H9 (cell line): ENCODE results near the gene RNF157. TPM values are rescaled to one million over a fixed set of nuclear protein-coding genes. Genes with fewer than 3 reads are reported as not detected.

ENCODE experiments used
- DNase-seq: peaks from one replicate; pipeline ENCODE4 v3.0.0-alpha.2; 2017
- H2AFZ ChIP-seq: one replicate; pipeline ENCODE4 v1.6.1; 2013; ENCODE audit warnings: mild to moderate bottlenecking, low read length, control low read depth, moderate library complexity
- H2AK5ac ChIP-seq: 2 replicates; pipeline ENCODE4 v1.6.1; 2013; ENCODE audit warnings: low read length, control low read depth, mixed read lengths; ENCODE audit not compliant: insufficient read length
- H2BK120ac ChIP-seq: one replicate; pipeline ENCODE4 v1.6.1; 2013; ENCODE audit warnings: low read depth, mild to moderate bottlenecking, low read length, control low read depth, inconsistent platforms; ENCODE audit not compliant: poor library complexity, severe bottlenecking
- H2BK12ac ChIP-seq: 2 replicates; pipeline ENCODE4 v1.6.1; 2013; ENCODE audit warnings: low read length, control low read depth, mixed read lengths, low read depth; ENCODE audit not compliant: insufficient read length
- H2BK15ac ChIP-seq: 2 replicates; pipeline ENCODE4 v1.6.1; 2013; ENCODE audit warnings: low read depth, low read length, control low read depth
- H2BK20ac ChIP-seq: one replicate; pipeline ENCODE4 v1.6.1; 2013; ENCODE audit warnings: low read depth, mild to moderate bottlenecking, low read length, control low read depth, inconsistent platforms; ENCODE audit not compliant: poor library complexity, severe bottlenecking
- H2BK5ac ChIP-seq: 2 replicates; pipeline ENCODE4 v1.6.1; 2013; ENCODE audit warnings: low read length, control low read depth, mixed read lengths; ENCODE audit not compliant: insufficient read length
- H3K14ac ChIP-seq: 2 replicates; pipeline ENCODE4 v1.6.1; 2013; ENCODE audit warnings: low read length, control low read depth; ENCODE audit not compliant: insufficient read depth
- H3K18ac ChIP-seq: 2 replicates; pipeline ENCODE4 v1.6.1; 2013; ENCODE audit warnings: low read depth, mild to moderate bottlenecking, mixed read lengths, low read length, control low read depth; ENCODE audit not compliant: insufficient read length
- H3K23ac ChIP-seq: 2 replicates; pipeline ENCODE4 v1.6.1; 2013; ENCODE audit warnings: low read length, control low read depth, mixed read lengths, low read depth; ENCODE audit not compliant: insufficient read length
- H3K23me2 ChIP-seq: 2 replicates; pipeline ENCODE4 v1.6.1; 2013; ENCODE audit warnings: low read depth, mild to moderate bottlenecking, mixed read lengths, low read length, control low read depth; ENCODE audit not compliant: insufficient read length, poor library complexity, severe bottlenecking
- H3K27ac ChIP-seq: 2 replicates; pipeline ENCODE4 v1.5.1; 2013; ENCODE audit warnings: low read length, control low read depth, mixed read lengths, low read depth; ENCODE audit not compliant: insufficient read length
- H3K27me3 ChIP-seq: 2 replicates; pipeline ENCODE4 v1.6.1; 2013; ENCODE audit warnings: low read length, control low read depth, inconsistent platforms; ENCODE audit not compliant: insufficient read depth
- H3K4ac ChIP-seq: 2 replicates; pipeline ENCODE4 v1.6.1; 2013; ENCODE audit warnings: low read depth, mild to moderate bottlenecking, control low read depth, inconsistent platforms, low read length, moderate library complexity
- H3K4me1 ChIP-seq: 2 replicates; pipeline ENCODE4 v1.6.1; 2013; ENCODE audit warnings: low read length, control low read depth, inconsistent platforms; ENCODE audit not compliant: insufficient read depth
- H3K4me2 ChIP-seq: 2 replicates; pipeline ENCODE4 v1.6.1; 2013; ENCODE audit warnings: low read length, control low read depth, mixed read lengths; ENCODE audit not compliant: insufficient read length, insufficient read depth
- H3K56ac ChIP-seq: 2 replicates; pipeline ENCODE4 v1.6.1; 2013; ENCODE audit warnings: low read depth, mild to moderate bottlenecking, mixed read lengths, low read length, control low read depth; ENCODE audit not compliant: insufficient read length
- H3K79me1 ChIP-seq: 2 replicates; pipeline ENCODE4 v1.6.1; 2013; ENCODE audit warnings: low read depth, mild to moderate bottlenecking, moderate library complexity, low read length, control low read depth, inconsistent platforms; ENCODE audit not compliant: insufficient read depth, poor library complexity, severe bottlenecking
- H3K79me2 ChIP-seq: 2 replicates; pipeline ENCODE4 v1.6.1; 2013; ENCODE audit warnings: low read length, control low read depth, inconsistent platforms; ENCODE audit not compliant: insufficient read depth
- H3K9ac ChIP-seq: 2 replicates; pipeline ENCODE4 v1.6.1; 2013; ENCODE audit warnings: low read length, control low read depth, mixed read lengths; ENCODE audit not compliant: insufficient read length; ENCODE audit errors: extremely low read depth
- H3K9me3 ChIP-seq: one replicate; pipeline ENCODE4 v1.6.1; 2013; ENCODE audit warnings: low read depth, low read length, inconsistent platforms; ENCODE audit not compliant: control insufficient read depth
- H3T11ph ChIP-seq: one replicate; pipeline ENCODE4 v1.6.1; 2013; ENCODE audit warnings: mild to moderate bottlenecking, low read length, control low read depth, inconsistent platforms
- H4K20me1 ChIP-seq: one replicate; pipeline ENCODE4 v1.6.1; 2013; ENCODE audit not compliant: control insufficient read depth, insufficient read length, insufficient read depth
- H4K5ac ChIP-seq: 2 replicates; pipeline ENCODE4 v1.6.1; 2013; ENCODE audit warnings: low read depth, mild to moderate bottlenecking, mixed read lengths, low read length, control low read depth; ENCODE audit not compliant: insufficient read length
- H4K8ac ChIP-seq: replicated peaks from 2 replicates; pipeline ENCODE4 v1.6.1; 2013; ENCODE audit warnings: low read length, control low read depth, mixed read lengths, low read depth; ENCODE audit not compliant: insufficient read length
- H4K91ac ChIP-seq: 2 replicates; pipeline ENCODE4 v1.6.1; 2013; ENCODE audit warnings: low read depth, mild to moderate bottlenecking, moderate library complexity, mixed read lengths, low read length, control low read depth; ENCODE audit not compliant: insufficient read length
- H3K27ac Mint-ChIP-seq, 3 experiments: 2 replicates in 2 of 3; 3 replicates in 1 of 3; pipeline ENCODE4 v1.8.0; 2020 to 2021; ENCODE audit warnings: mixed read lengths in 3 of 3, mild to moderate bottlenecking in 1 of 3, moderate library complexity in 1 of 3
- H3K27me3 Mint-ChIP-seq: 2 replicates; pipeline ENCODE4 v1.8.0; 2021; ENCODE audit warnings: low read depth, mild to moderate bottlenecking, moderate library complexity, mixed read lengths
- H3K36me3 Mint-ChIP-seq, 3 experiments: 2 replicates in 2 of 3; 3 replicates in 1 of 3; pipeline ENCODE4 v1.8.0; 2020 to 2021; ENCODE audit warnings: low read depth in 3 of 3, mixed read lengths in 3 of 3; ENCODE audit not compliant: insufficient read depth in 1 of 3
- H3K4me1 Mint-ChIP-seq, 2 experiments: 2 replicates each; pipeline ENCODE4 v1.8.0; 2020; ENCODE audit warnings: mixed read lengths in 2 of 2
- H3K4me3 Mint-ChIP-seq, 2 experiments: 2 replicates in 1 of 2; 3 replicates in 1 of 2; pipeline ENCODE4 v1.8.0; 2020 to 2021; ENCODE audit warnings: mild to moderate bottlenecking in 2 of 2, mixed read lengths in 2 of 2, moderate library complexity in 1 of 2
- H3K9me3 Mint-ChIP-seq, 2 experiments: 2 replicates in 1 of 2; 3 replicates in 1 of 2; pipeline ENCODE4 v1.8.0; 2020; ENCODE audit warnings: mild to moderate bottlenecking in 2 of 2, mixed read lengths in 2 of 2, moderate library complexity in 1 of 2
- CTCF ChIP-seq: fragments of 200-600 bp; sonication (generic); conservative IDR thresholded peaks from 3 replicates; pipeline ENCODE4 v1.8.0; 2021; ENCODE audit warnings: antibody characterized with exemption, mild to moderate bottlenecking
- WGBS: extraction: QIAGEN DNeasy Blood & Tissue Kit; methylation state at CpG from one replicate; pipeline ENCODE4 v1.1.7; 2013; ENCODE audit warnings: missing lambda C conversion rate, low lambda C conversion rate, mixed read lengths; ENCODE audit not compliant: insufficient read length; ENCODE audit errors: extremely low coverage; 5-methylcytosine and 5-hydroxymethylcytosine counted together
- total RNA-seq: library from RNA; stranded (reverse); gene quantifications from 2 replicates; pipeline ENCODE4 v1.2.1, GENCODE V29; 2021

The RNF157 gene
- total RNA-seq, 1 experiment from 2014 or later = 9.9 TPM

- no peak for DNase-seq
- no peak overlapping the region for H3K4ac ChIP-seq
- no peak overlapping the region for H4K91ac ChIP-seq
- H3K36me3 Mint-ChIP-seq = peaks cover 2 to 15% (median 10%) of the 10 kb centered on the region in 3 experiments; a peak in 6 of 7 replicates
- no peaks in the 10 kb centered on the region for H4K20me1 ChIP-seq
- no peak overlapping the region for H3K4me2 ChIP-seq
- H3K79me2 ChIP-seq = peaks cover 2% of the 10 kb centered on the region; the same call in 1 of the 2 replicates
- no CpG with 5 or more reads among the region's 4 CpGs for WGBS
- H3K4me1 Mint-ChIP-seq = peaks cover 38 to 57% of the 10 kb centered on the region in 2 experiments
- no peak overlapping the region for H3K14ac ChIP-seq
- H3K4me1 ChIP-seq = peaks cover 5% of the 10 kb centered on the region
- H4K8ac ChIP-seq = no peak overlapping the region
- H3T11ph ChIP-seq = no peak overlapping the region
- H3K27me3 Mint-ChIP-seq = no peaks in the 10 kb centered on the region
- no peak overlapping the region; a peak in 1 of 7 replicates for H3K27ac Mint-ChIP-seq
- H4K5ac ChIP-seq = no peak overlapping the region
- no peak overlapping the region for H2BK15ac ChIP-seq
- no peak overlapping the region for H2BK12ac ChIP-seq
- H2BK5ac ChIP-seq = no peak overlapping the region
- TF ChIP-seq CTCF = no peak
- peaks cover 7% of the 10 kb centered on the region for H3K79me1 ChIP-seq
- no peak overlapping the region for H3K18ac ChIP-seq
- H2AK5ac ChIP-seq = no peak overlapping the region
- no peak overlapping the region for H3K56ac ChIP-seq
- no peak overlapping the region for H2AFZ ChIP-seq
- no peak overlapping the region for H3K9ac ChIP-seq
- no peak overlapping the region for H2BK120ac ChIP-seq
- no peak overlapping the region for H3K23ac ChIP-seq
- no peak overlapping the region for H2BK20ac ChIP-seq
- peaks cover 4% of the 10 kb centered on the region for H3K23me2 ChIP-seq
- no peaks in the 10 kb centered on the region for H3K27me3 ChIP-seq
- H3K9me3 ChIP-seq = no peaks in the 10 kb centered on the region
- H3K4me3 Mint-ChIP-seq = peak overlapping the region; percentile 77 to 87
- no peaks in the 10 kb centered on the region for H3K9me3 Mint-ChIP-seq
- no peak overlapping the region for H3K27ac ChIP-seq
Measured at GRCh38 chr17:76267051-76267576, 26.8 kb upstream of the RNF157 start.
